Tibial nerve (tissue), 4 donors: Measurements from ENCODE around the gene IP6K2.

ENCODE experiments used
- EP300 ChIP-seq, 2 donors: sonication (generic); formaldehyde crosslinking; IDR thresholded peaks; one replicate each; pipeline ENCODE4 v1.6.1; 2017; ENCODE audit warnings: antibody characterized with exemption in 2 of 2, mild to moderate bottlenecking in 1 of 2
- POLR2A ChIP-seq, 2 donors: fragments of 450-650 bp; IDR thresholded peaks; one replicate each; pipeline ENCODE4 v1.6.1; 2017; ENCODE audit warnings: antibody characterized with exemption in 2 of 2, mild to moderate bottlenecking in 2 of 2, moderate library complexity in 2 of 2
- TF ChIP-seq, protein P1 (sequence below), 5 experiments: fragments of 200-600 bp in 3 of 5; fragments of 450-650 bp in 2 of 5; sonication (generic) in 3 of 5; IDR thresholded peaks; one replicate each; pipeline ENCODE4 v1.5.1; 2016 to 2019; ENCODE audit warnings: antibody characterized with exemption in 5 of 5, mild to moderate bottlenecking in 3 of 5, moderate library complexity in 2 of 5

GRCh38 chr3:48750856-48751255 is 33.8 kb upstream of the IP6K2 start:
- TF ChIP-seq, protein P1, sequence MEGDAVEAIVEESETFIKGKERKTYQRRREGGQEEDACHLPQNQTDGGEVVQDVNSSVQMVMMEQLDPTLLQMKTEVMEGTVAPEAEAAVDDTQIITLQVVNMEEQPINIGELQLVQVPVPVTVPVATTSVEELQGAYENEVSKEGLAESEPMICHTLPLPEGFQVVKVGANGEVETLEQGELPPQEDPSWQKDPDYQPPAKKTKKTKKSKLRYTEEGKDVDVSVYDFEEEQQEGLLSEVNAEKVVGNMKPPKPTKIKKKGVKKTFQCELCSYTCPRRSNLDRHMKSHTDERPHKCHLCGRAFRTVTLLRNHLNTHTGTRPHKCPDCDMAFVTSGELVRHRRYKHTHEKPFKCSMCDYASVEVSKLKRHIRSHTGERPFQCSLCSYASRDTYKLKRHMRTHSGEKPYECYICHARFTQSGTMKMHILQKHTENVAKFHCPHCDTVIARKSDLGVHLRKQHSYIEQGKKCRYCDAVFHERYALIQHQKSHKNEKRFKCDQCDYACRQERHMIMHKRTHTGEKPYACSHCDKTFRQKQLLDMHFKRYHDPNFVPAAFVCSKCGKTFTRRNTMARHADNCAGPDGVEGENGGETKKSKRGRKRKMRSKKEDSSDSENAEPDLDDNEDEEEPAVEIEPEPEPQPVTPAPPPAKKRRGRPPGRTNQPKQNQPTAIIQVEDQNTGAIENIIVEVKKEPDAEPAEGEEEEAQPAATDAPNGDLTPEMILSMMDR (IDR thresholded peaks at IDR 0.05) = no peak
- no peak for TF ChIP-seq POLR2A (IDR thresholded peaks at IDR 0.05)
- TF ChIP-seq EP300 (IDR thresholded peaks at IDR 0.05) = no peak
